Activated CD4-positive, alpha-beta T cell treated with anti-CD3 and anti-CD28 coated beads, Interleukin-2, amount 10 ng/mL, durations not matched to agents 7 days and 5 days (primary cell): ENCODE results near the gene CLASRP. TPM values are rescaled to one million over a fixed set of nuclear protein-coding genes. Genes with fewer than 3 reads are reported as not detected.
"Not testable (repeated sequence)": the region's sequence is repeated elsewhere in the genome, so short reads cannot be mapped to it uniquely, and the experiment has no call there.

Source experiments
- CTCF ChIA-PET: fragments of 350-600 bp; sonication (Branson Sonifier 250); formaldehyde crosslinking; loops from one replicate; lab custom pipeline; 2021; ENCODE audit warnings: antibody characterized with exemption; lab: Charles Lee
- POLR2A ChIA-PET: fragments of 350-600 bp; sonication (Branson Sonifier 250); formaldehyde crosslinking; loops from one replicate; lab custom pipeline; 2021; ENCODE audit warnings: antibody characterized with exemption; lab: Charles Lee
- DNase-seq: peaks from one replicate; pipeline ENCODE4 v3.0.0-alpha.2; 2020
- H3K27ac Mint-ChIP-seq: one replicate; pipeline ENCODE4 v1.8.0; 2021; ENCODE audit warnings: mild to moderate bottlenecking, moderate library complexity, mixed read lengths
- H3K27me3 Mint-ChIP-seq: one replicate; pipeline ENCODE4 v1.8.0; 2021; ENCODE audit warnings: mixed read lengths
- H3K36me3 Mint-ChIP-seq: one replicate; pipeline ENCODE4 v1.8.0; 2021; ENCODE audit warnings: low read depth, mixed read lengths
- H3K4me1 Mint-ChIP-seq: one replicate; pipeline ENCODE4 v1.8.0; 2021; ENCODE audit warnings: mixed read lengths
- H3K4me3 Mint-ChIP-seq: one replicate; pipeline ENCODE4 v1.8.0; 2021; ENCODE audit warnings: mild to moderate bottlenecking, moderate library complexity, mixed read lengths
- H3K9me3 Mint-ChIP-seq: one replicate; pipeline ENCODE4 v1.8.0; 2021; ENCODE audit warnings: mixed read lengths
- total RNA-seq, 2 experiments: library from RNA; stranded (reverse); gene quantifications; one replicate each; pipeline ENCODE4 v1.2.3, GENCODE V29; 2021

CLASRP gene, protein sequence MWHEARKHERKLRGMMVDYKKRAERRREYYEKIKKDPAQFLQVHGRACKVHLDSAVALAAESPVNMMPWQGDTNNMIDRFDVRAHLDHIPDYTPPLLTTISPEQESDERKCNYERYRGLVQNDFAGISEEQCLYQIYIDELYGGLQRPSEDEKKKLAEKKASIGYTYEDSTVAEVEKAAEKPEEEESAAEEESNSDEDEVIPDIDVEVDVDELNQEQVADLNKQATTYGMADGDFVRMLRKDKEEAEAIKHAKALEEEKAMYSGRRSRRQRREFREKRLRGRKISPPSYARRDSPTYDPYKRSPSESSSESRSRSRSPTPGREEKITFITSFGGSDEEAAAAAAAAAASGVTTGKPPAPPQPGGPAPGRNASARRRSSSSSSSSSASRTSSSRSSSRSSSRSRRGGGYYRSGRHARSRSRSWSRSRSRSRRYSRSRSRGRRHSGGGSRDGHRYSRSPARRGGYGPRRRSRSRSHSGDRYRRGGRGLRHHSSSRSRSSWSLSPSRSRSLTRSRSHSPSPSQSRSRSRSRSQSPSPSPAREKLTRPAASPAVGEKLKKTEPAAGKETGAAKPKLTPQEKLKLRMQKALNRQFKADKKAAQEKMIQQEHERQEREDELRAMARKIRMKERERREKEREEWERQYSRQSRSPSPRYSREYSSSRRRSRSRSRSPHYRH
- 100 to 1,000 TPM; 101 to 109 TPM for total RNA-seq

DNA sequence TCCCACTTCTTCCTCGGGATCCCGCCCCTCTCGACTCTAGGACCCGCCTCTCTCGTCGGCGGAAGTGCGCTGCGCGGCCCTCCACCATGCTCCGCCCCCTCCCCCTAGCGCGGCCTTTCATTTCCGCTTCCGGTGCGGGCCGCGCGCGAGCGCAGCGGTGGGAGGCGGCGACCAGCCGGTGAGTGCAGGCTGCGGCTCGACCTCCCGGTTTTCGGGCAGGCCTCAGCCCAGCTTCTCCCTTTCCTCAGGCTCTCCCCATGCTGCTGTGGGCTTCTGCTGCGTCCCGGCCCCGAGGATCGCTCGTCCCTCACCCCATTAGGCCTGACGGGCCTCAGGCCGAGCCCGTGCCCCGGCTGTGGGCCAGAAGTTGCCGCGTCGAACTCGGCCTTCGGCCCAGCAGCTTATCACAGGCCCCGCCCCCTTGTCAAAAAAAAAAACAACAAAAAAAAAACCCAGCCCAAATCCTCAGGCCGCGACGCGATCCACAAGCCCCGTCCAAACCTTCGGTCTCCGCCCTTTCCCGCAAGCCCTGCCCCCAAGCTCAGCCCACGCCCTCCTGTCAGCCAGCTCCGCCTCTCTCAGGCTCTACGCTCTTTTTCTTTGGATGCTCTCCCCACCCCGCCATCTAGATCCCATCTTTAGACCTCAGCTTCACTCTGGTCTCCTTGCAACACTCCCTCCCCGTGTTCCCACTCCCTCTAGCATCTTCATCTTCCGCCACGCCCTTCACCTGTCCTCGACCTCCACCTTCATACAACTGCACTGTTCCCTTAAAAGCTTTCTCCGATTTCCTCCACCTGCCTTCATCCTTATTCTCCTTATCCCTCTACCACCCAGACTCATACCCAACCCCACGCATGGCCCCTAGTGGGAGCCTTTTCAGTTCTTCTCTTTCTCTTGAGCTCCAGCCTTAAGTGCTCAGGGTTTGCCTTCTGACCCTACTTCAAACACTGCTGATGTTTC lies at the start of gene CLASRP:
Gene CLASRP, plus strand, starts transcription at position 115 of the 963 bp plus-strand sequence. CDS start 1,168 bp downstream, outside the sequence.
- Mint-ChIP-seq H3K4me3 (peak within 1 kb of the TSS; percentile 95), H3K9me3 (no peaks in the 10 kb centered on the region), H3K36me3 (peaks cover 46% of the 10 kb centered on the region), H3K4me1 (peaks cover 39% of the 10 kb centered on the region), H3K27me3 (no peaks in the 10 kb centered on the region), H3K27ac (peak within 1 kb of the TSS; percentile 99)
- CTCF ChIA-PET: interaction anchor here (0.6 to 4.6 kb wide), 11 partner anchors 8 to 378 kb away, joined by 3 to 19 read pairs (median 4); no protein-coding TSS in a partner anchor
- peak; percentile 90 for DNase-seq
- POLR2A ChIA-PET: interaction anchor here (0.6 to 1.2 kb wide), 3 partner anchors 53 to 132 kb away, joined by 3 to 4 read pairs (median 4); no protein-coding TSS in a partner anchor

DNA sequence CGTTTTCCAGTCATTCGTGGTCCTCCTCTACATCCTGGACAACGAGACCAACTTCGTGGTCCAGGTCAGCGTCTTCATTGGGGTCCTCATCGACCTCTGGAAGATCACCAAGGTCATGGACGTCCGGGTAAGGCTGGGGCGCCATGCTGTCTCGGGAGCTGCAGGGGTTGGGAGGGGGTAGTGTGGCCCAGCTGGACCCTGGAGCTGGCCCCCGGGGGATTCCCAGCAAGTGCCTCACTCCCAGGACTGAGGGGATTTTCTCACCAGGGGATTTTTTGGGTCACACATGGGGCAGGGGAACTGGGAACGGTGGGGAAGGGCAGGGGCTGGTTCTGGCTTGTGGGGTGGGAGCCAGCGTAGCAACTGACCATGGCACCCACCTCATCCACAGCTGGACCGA lies 48.4 kb upstream of the CLASRP start:
- H3K9me3 Mint-ChIP-seq: no peaks in the 10 kb centered on the region
- H3K27me3 Mint-ChIP-seq: no peaks in the 10 kb centered on the region
- ChIA-PET CTCF (no interaction called here), POLR2A (no interaction called here)
- no peak overlapping the region for H3K4me3 Mint-ChIP-seq
- no peak for DNase-seq
- H3K36me3 Mint-ChIP-seq: peaks cover 12% of the 10 kb centered on the region
- H3K27ac Mint-ChIP-seq: no peak overlapping the region
- no peaks in the 10 kb centered on the region for H3K4me1 Mint-ChIP-seq

DNA sequence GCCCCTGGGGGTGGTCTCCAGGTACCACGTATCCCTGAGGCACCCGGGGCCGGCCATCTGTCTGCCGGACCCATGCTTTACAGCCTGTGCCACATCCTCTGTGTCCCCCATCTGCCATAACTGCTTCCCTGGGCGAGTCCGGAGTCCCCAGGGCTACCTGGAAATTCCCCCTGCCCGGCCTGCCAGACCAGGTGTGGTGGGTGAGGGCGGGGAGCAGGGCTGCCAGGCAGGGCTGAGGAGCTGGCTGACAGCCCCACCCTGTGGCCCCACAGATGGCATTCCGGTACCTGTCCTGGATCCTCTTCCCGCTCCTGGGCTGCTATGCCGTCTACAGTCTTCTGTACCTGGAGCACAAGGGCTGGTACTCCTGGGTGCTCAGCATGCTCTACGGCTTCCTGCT lies 47.9 kb upstream of the CLASRP start:
- DNase-seq: no peak
- H3K27ac Mint-ChIP-seq: no peak overlapping the region
- H3K27me3 Mint-ChIP-seq: no peaks in the 10 kb centered on the region
- no peak overlapping the region for H3K4me3 Mint-ChIP-seq
- ChIA-PET POLR2A (no interaction called here), CTCF (interaction anchor here (0.6 to 1.3 kb wide), 2 partner anchors 10 to 24 kb away, joined by 3 to 4 read pairs; partner anchors contain the start of gene RELB)
- H3K36me3 Mint-ChIP-seq: peaks cover 9% of the 10 kb centered on the region
- no peaks in the 10 kb centered on the region for H3K9me3 Mint-ChIP-seq
- no peaks in the 10 kb centered on the region for H3K4me1 Mint-ChIP-seq

DNA sequence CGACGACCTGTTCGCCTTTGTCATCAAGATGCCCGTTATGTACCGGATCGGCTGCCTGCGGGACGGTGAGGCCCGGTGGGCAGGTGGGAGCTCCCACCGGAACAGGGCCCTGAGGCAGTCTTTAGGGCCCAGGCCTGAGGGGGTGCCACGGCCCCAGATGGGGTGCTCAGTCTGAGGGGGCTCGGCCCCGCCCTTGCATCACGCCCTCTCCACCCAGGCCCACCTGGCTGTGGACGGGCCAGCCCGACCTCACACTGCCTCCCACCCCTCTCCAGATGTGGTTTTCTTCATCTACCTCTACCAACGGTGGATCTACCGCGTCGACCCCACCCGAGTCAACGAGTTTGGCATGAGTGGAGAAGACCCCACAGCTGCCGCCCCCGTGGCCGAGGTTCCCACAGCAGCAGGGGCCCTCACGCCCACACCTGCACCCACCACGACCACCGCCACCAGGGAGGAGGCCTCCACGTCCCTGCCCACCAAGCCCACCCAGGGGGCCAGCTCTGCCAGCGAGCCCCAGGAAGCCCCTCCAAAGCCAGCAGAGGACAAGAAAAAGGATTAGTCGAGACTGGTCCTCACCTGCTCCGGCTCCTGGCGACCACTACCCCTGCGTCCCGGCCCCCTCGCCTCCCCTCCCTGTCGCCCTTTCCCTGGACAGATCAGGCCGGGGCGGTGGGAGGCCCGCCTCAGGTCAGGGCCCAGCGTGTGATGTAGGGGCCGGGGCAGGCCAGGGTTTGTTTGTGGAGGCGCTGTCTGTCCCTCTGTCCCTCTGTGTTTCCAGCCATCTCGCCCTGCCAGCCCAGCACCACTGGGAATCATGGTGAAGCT lies 46.3 kb upstream of the CLASRP start:
- ChIA-PET POLR2A (no interaction called here), CTCF (no interaction called here)
- Mint-ChIP-seq H3K4me1 (no peaks in the 10 kb centered on the region), H3K27me3 (no peaks in the 10 kb centered on the region), H3K4me3 (no peak overlapping the region), H3K36me3 (peaks cover 6% of the 10 kb centered on the region), H3K9me3 (no peaks in the 10 kb centered on the region), H3K27ac (no peak overlapping the region)
- no peak for DNase-seq

DNA sequence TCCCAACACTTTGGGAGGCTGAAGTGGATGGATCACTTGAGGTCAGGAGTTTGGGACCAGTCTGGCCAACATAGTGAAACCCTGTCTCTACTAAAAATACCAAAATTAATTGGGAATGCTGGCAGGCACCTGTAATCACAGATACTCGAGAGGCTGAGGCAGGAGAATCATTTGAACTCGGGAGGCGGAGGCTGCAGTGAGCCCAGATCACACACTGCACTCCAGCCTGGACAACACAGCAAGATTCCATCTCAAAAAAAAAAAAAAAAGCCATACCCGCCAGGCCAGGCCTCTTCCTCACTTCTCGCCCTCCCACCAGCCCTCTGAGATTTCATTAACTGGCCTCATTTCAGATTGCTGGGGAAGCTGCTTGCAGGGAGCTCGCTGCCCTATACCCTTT lies 45.3 kb upstream of the CLASRP start:
- no peak for DNase-seq
- Mint-ChIP-seq H3K36me3 (peaks cover 6% of the 10 kb centered on the region), H3K4me3 (no peak overlapping the region), H3K4me1 (no peaks in the 10 kb centered on the region), H3K27me3 (no peaks in the 10 kb centered on the region), H3K27ac (no peak overlapping the region), H3K9me3 (no peaks in the 10 kb centered on the region)
- ChIA-PET CTCF (no interaction called here), POLR2A (no interaction called here)

DNA sequence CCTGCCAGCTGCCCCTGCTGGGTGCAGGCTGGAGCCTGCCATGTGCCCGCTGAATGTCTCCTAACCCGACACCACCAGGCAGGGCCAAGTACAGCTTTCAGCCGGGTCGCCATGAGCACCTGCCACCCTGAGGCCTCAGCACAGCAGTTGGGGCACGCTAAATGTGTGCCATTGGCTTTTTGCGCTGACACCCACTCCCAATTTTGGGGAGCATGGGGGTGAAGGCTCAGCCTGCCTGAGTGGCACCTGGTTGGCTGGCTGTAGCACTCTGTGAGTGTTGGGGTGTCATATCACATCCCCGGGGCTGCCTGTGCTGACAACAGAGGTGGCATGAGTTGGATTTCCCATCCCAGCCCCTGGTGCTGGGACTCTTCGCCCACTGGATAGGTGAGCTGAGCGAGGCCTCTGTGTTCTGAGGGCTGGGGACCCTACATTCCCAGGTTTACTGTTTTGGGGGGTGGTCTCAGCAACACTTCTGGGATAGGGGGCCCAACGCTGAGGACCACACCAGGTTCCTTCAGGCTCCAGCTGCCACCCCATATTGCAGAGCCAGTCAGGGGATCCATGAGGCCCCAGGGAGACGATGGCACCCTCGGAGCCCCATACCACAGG lies 44.8 kb upstream of the CLASRP start:
- H3K36me3 Mint-ChIP-seq: peaks cover 4% of the 10 kb centered on the region
- H3K4me1 Mint-ChIP-seq: no peaks in the 10 kb centered on the region
- H3K27ac Mint-ChIP-seq: no peak overlapping the region
- H3K4me3 Mint-ChIP-seq: no peak overlapping the region
- no peaks in the 10 kb centered on the region for H3K9me3 Mint-ChIP-seq
- no peaks in the 10 kb centered on the region for H3K27me3 Mint-ChIP-seq
- ChIA-PET POLR2A (no interaction called here), CTCF (interaction anchor here (1.2 kb wide), 1 partner anchor 10 kb away, joined by 3 read pairs; no protein-coding TSS in a partner anchor)
- DNase-seq: no peak

DNA sequence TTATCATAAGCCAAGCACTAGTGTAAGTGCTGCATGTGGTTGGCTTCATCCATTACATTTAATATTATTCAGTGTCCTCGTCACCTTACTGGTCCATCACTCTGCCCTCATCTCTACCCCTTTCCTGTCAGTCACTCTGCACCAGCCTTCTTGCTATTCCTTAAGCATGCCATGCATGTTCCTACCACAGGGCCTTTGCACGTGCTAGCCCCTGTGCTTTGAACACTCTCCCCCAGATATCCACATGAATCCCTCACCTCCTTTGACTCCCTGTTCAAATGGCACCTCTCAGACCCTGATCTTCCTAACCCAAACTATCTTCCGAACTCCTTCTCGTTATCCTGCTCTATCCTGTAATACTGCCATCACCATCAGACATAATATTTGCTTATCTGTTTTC lies 40.8 kb upstream of the CLASRP start:
- POLR2A ChIA-PET: no interaction called here
- H3K36me3 Mint-ChIP-seq: peaks cover 4% of the 10 kb centered on the region
- no peak for DNase-seq
- no peaks in the 10 kb centered on the region for H3K27me3 Mint-ChIP-seq
- no peak overlapping the region for H3K4me3 Mint-ChIP-seq
- H3K4me1 Mint-ChIP-seq: peaks cover 19% of the 10 kb centered on the region
- CTCF ChIA-PET: no interaction called here
- no peaks in the 10 kb centered on the region for H3K9me3 Mint-ChIP-seq
- H3K27ac Mint-ChIP-seq: no peak overlapping the region

DNA sequence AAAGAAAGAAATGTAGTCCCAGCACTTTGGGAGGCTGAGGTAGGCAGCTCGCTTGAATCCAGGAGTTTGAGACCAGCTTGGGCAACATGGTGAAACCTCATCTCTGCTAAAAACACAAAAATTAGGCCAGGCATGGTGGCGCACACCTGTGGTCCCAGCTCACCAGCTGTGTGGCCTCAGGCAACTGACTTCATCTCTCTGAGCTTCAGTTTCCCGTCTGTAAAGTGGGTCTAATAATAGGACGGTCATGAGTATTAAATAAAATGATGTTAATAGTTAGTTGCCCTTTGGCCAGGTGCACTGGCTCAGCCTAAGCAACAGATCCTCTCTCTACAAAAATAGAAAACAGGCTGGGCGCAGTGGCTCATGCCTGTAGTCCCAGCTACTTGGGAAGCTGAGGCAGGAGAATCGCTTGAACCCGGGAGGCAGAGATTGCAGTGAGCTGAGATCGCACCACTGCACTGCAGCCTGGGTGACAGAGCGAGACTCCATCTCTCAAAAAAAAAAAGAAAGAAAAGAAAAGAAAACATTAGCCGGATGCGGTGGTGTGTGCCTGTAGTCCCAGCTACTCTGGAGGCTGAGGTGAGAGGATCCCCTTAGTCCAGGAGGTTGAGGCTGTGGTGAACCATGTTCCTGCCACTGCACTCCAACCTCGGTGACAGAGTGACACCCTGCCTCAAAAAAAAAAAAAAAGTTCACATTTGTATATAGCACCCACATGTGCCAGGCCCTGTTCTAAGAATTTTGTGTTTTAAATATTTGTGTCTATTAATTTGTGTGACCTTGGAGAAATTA lies 39.5 kb upstream of the CLASRP start:
- DNase-seq, POLR2A ChIA-PET, H3K27me3 Mint-ChIP-seq, H3K9me3 Mint-ChIP-seq, H3K27ac Mint-ChIP-seq, H3K36me3 Mint-ChIP-seq, H3K4me3 Mint-ChIP-seq: not testable (repeated sequence)
- H3K4me1 Mint-ChIP-seq: peaks cover 21% of the 10 kb centered on the region
- CTCF ChIA-PET: interaction anchor here (1.0 to 2.3 kb wide), 3 partner anchors 10 to 92 kb away, joined by 3 to 10 read pairs (median 5); no protein-coding TSS in a partner anchor

DNA sequence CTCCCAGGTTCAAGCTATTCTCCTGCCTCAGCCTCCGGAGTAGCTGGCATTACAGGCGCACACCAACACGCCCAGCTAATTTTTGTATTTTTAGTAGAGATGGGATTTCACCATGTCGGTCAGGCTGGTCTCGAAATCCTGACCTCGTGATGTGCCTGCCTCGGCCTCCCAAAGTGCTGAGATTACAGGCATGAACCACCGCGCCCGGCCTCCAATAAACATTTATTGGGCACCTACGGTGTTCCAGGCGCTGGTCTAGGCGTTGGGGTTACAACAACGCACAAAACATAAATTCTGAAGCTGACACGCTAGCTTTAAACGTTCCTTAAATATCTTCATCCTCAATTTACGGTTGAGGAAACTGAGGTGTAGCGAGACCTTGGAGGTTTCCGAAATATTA lies 38.2 kb upstream of the CLASRP start:
- H3K27ac Mint-ChIP-seq: peak overlapping the region; percentile 77
- H3K36me3 Mint-ChIP-seq, H3K9me3 Mint-ChIP-seq, H3K27me3 Mint-ChIP-seq, DNase-seq, POLR2A ChIA-PET: not testable (repeated sequence)
- CTCF ChIA-PET: interaction anchor here (1.0 to 2.3 kb wide), 5 partner anchors 9 to 92 kb away, joined by 3 to 12 read pairs (median 4); partner anchors contain the start of gene PPP1R37
- H3K4me1 Mint-ChIP-seq: peaks cover 21% of the 10 kb centered on the region
- H3K4me3 Mint-ChIP-seq: peak overlapping the region; percentile 60

DNA sequence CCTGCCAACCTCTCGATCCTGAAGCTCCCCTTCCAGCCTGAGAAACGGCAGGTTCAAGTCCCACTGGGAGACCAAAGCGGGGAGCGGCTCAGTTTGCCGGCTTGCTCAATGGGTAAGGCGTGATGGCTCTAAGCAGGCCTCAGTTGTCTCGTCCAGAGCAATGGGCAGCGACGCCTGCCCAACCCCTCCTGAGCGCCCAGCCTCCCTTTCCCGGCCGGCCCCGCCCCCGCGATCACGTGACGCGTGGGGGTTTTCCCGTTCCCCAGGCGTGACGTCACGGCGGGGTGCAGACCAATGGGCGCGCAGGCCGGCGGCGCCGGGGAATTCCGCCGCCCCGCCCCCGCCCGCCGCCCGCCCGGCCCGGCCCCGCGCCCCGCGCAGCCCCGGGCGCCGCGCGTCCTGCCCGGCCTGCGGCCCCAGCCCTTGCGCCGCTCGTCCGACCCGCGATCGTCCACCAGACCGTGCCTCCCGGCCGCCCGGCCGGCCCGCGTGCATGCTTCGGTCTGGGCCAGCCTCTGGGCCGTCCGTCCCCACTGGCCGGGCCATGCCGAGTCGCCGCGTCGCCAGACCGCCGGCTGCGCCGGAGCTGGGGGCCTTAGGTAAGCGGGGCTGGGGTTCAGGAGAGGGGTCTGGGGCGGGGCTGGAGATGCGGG lies 37.6 kb upstream of the CLASRP start, which contains the start of gene RELB:
Gene RELB, plus strand, starts transcription at position 378 of the 653 bp plus-strand sequence. Its CDS starts 116 bp downstream, at position 494.
- ChIA-PET POLR2A (no interaction called here), CTCF (interaction anchor here (1.2 to 1.7 kb wide), 3 partner anchors 10 to 92 kb away, joined by 4 to 12 read pairs (median 4); partner anchors contain the start of gene PPP1R37)
- Mint-ChIP-seq H3K27ac (peak within 1 kb of the TSS; percentile 100), H3K4me3 (peak within 1 kb of the TSS; percentile 96), H3K9me3 (no peaks in the 10 kb centered on the region), H3K4me1 (peaks cover 24% of the 10 kb centered on the region), H3K36me3 (peaks cover 4% of the 10 kb centered on the region), H3K27me3 (no peaks in the 10 kb centered on the region)
- DNase-seq: peak; percentile 93
